Neural cell (in vitro differentiated cells): ENCODE results near the gene C13orf46. TPM values are rescaled to one million over a fixed set of nuclear protein-coding genes. Genes with fewer than 3 reads are reported as not detected.

Source experiments
- H2AFZ ChIP-seq: fragments of 200-600, 300-800 bp; sonication (generic), shearing (Covaris generic); 2 replicates; pipeline ENCODE4 v1.6.0; 2014; ENCODE audit warnings: low read depth, mild to moderate bottlenecking, antibody characterized with exemption, low read length, moderate library complexity
- H3F3A ChIP-seq: fragments of 200-600 bp; shearing (Covaris generic); 2 replicates; pipeline ENCODE4 v1.6.1; 2016; ENCODE audit warnings: mild to moderate bottlenecking, moderate library complexity, mixed read lengths, antibody characterized with exemption, low read length; ENCODE audit not compliant: insufficient read depth, poor library complexity, severe bottlenecking
- H3K27ac ChIP-seq: fragments of 200-600, 300-800 bp; sonication (generic), shearing (Covaris generic); 2 replicates; pipeline ENCODE4 v1.5.1; 2014; ENCODE audit warnings: mild to moderate bottlenecking, low read length, moderate library complexity
- H3K27me3 ChIP-seq: fragments of 300-800, 200-600 bp; sonication (generic), shearing (Covaris generic); 2 replicates; pipeline ENCODE4 v1.6.0; 2014; ENCODE audit warnings: mild to moderate bottlenecking, low read depth, low read length, moderate library complexity; ENCODE audit not compliant: insufficient read depth
- H3K36me3 ChIP-seq: fragments of 300-800, 200-600 bp; sonication (generic), shearing (Covaris generic); 2 replicates; pipeline ENCODE4 v1.5.1; 2014; ENCODE audit warnings: mild to moderate bottlenecking, antibody characterized with exemption, low read length, moderate library complexity; ENCODE audit not compliant: insufficient read depth
- H3K4me2 ChIP-seq: fragments of 300-800, 200-600 bp; sonication (generic), shearing (Covaris generic); 2 replicates; pipeline ENCODE4 v1.6.0; 2014; ENCODE audit warnings: mild to moderate bottlenecking, low read length
- H3K4me3 ChIP-seq: fragments of 300-800, 200-600 bp; sonication (generic), shearing (Covaris generic); 2 replicates; pipeline ENCODE4 v1.5.1; 2014; ENCODE audit warnings: mild to moderate bottlenecking, low read length, moderate library complexity
- H3K79me2 ChIP-seq: fragments of 200-600 bp; shearing (Covaris generic); replicated peaks from 2 replicates; pipeline ENCODE4 v1.6.0; 2014; ENCODE audit warnings: mild to moderate bottlenecking, low read length, moderate library complexity; ENCODE audit not compliant: insufficient read depth
- H3K9ac ChIP-seq: fragments of 300-800, 200-600 bp; sonication (generic), shearing (Covaris generic); 2 replicates; pipeline ENCODE4 v1.6.1; 2016; ENCODE audit warnings: mild to moderate bottlenecking, low read length, mixed read lengths
- H3K9me2 ChIP-seq: fragments of 200-600 bp; shearing (Covaris generic); 2 replicates; pipeline ENCODE4 v1.6.1; 2016; ENCODE audit warnings: mild to moderate bottlenecking, low read length, mixed read lengths; ENCODE audit not compliant: insufficient read depth
- H3K9me3 ChIP-seq: fragments of 200-600, 300-800 bp; sonication (generic), shearing (Covaris generic); 2 replicates; pipeline ENCODE4 v1.6.1; 2016; ENCODE audit warnings: mild to moderate bottlenecking, mixed run types, low read length, moderate library complexity, mixed read lengths
- H4K20me1 ChIP-seq: fragments of 200-600 bp; shearing (Covaris generic); 2 replicates; pipeline ENCODE4 v1.6.1; 2016; ENCODE audit warnings: mild to moderate bottlenecking, mixed run types; ENCODE audit not compliant: insufficient read depth
- EP300 ChIP-seq: fragments of 450-650 bp; conservative IDR thresholded peaks from 2 replicates; pipeline ENCODE4 v1.6.1; 2014; ENCODE audit warnings: antibody characterized with exemption, mild to moderate bottlenecking, moderate library complexity; ENCODE audit not compliant: poor library complexity, severe bottlenecking
- EZH2 ChIP-seq: fragments of 200-600, 300-800 bp; shearing (Covaris generic), sonication (generic); IDR thresholded peaks from 2 replicates; pipeline ENCODE4 v1.6.1; 2014; ENCODE audit warnings: antibody characterized with exemption, low read length, borderline replicate concordance, mild to moderate bottlenecking; ENCODE audit not compliant: insufficient read depth, poor library complexity, severe bottlenecking
- MXI1 ChIP-seq: fragments of 450-650 bp; conservative IDR thresholded peaks from 2 replicates; pipeline ENCODE4 v1.6.1; 2014; ENCODE audit warnings: antibody characterized with exemption, mild to moderate bottlenecking; ENCODE audit not compliant: poor library complexity, severe bottlenecking
- POLR2AphosphoS5 ChIP-seq: IDR thresholded peaks from 2 replicates; pipeline ENCODE4 v1.6.1; 2012
- RAD21 ChIP-seq: fragments of 450-650 bp; conservative IDR thresholded peaks from 2 replicates; pipeline ENCODE4 v1.6.1; 2014; ENCODE audit warnings: antibody characterized with exemption, mild to moderate bottlenecking, moderate library complexity
- SMC3 ChIP-seq: fragments of 450-650 bp; conservative IDR thresholded peaks from 2 replicates; pipeline ENCODE4 v1.6.1; 2014; ENCODE audit warnings: antibody characterized with exemption, mild to moderate bottlenecking, moderate library complexity; ENCODE audit not compliant: poor library complexity
- TAF1 ChIP-seq: IDR thresholded peaks from 2 replicates; pipeline ENCODE4 v1.6.1; 2012; ENCODE audit warnings: low read depth
- polyA plus RNA-seq: library from polyadenylated mRNA; depleted of rRNA; stranded (reverse); fragments of >200 nt; gene quantifications from 2 replicates; pipeline ENCODE4 v1.2.3, GENCODE V29; 2014
- TF ChIP-seq, protein P1 (sequence below): IDR thresholded peaks from 2 replicates; pipeline ENCODE4 v1.6.1; 2012; ENCODE audit warnings: borderline replicate concordance
- TF ChIP-seq, protein P2 (sequence below): fragments of 450-650 bp; IDR thresholded peaks from 2 replicates; pipeline ENCODE4 v1.5.1; 2014; ENCODE audit warnings: antibody characterized with exemption, mild to moderate bottlenecking, moderate library complexity; ENCODE audit not compliant: poor library complexity, severe bottlenecking

Gene C13orf46
- polyA plus RNA-seq, 1 donor from 2014 or later = not detected

- Histone ChIP-seq H3K27me3 (no peaks in the 10 kb centered on the region), H4K20me1 (no peaks in the 10 kb centered on the region), H3K36me3 (no peaks in the 10 kb centered on the region), H3K27ac (no peak overlapping the region), H3K4me3 (no peak overlapping the region), H3F3A (no peaks in the 10 kb centered on the region), H2AFZ (no peak overlapping the region), H3K9me2 (no peaks in the 10 kb centered on the region), H3K4me2 (no peak overlapping the region), H3K9me3 (no peaks in the 10 kb centered on the region), H3K79me2 (no peaks in the 10 kb centered on the region), H3K9ac (no peak overlapping the region)
- no peak for TF ChIP-seq RAD21
- TF ChIP-seq, protein P1, sequence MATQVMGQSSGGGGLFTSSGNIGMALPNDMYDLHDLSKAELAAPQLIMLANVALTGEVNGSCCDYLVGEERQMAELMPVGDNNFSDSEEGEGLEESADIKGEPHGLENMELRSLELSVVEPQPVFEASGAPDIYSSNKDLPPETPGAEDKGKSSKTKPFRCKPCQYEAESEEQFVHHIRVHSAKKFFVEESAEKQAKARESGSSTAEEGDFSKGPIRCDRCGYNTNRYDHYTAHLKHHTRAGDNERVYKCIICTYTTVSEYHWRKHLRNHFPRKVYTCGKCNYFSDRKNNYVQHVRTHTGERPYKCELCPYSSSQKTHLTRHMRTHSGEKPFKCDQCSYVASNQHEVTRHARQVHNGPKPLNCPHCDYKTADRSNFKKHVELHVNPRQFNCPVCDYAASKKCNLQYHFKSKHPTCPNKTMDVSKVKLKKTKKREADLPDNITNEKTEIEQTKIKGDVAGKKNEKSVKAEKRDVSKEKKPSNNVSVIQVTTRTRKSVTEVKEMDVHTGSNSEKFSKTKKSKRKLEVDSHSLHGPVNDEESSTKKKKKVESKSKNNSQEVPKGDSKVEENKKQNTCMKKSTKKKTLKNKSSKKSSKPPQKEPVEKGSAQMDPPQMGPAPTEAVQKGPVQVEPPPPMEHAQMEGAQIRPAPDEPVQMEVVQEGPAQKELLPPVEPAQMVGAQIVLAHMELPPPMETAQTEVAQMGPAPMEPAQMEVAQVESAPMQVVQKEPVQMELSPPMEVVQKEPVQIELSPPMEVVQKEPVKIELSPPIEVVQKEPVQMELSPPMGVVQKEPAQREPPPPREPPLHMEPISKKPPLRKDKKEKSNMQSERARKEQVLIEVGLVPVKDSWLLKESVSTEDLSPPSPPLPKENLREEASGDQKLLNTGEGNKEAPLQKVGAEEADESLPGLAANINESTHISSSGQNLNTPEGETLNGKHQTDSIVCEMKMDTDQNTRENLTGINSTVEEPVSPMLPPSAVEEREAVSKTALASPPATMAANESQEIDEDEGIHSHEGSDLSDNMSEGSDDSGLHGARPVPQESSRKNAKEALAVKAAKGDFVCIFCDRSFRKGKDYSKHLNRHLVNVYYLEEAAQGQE = no peak
- TF ChIP-seq SMC3 = no peak
- TF ChIP-seq EP300 = no peak
- TF ChIP-seq POLR2AphosphoS5 = no peak
- no peak for TF ChIP-seq TAF1
- no peak for TF ChIP-seq EZH2
- TF ChIP-seq MXI1 = no peak
- TF ChIP-seq, protein P2, sequence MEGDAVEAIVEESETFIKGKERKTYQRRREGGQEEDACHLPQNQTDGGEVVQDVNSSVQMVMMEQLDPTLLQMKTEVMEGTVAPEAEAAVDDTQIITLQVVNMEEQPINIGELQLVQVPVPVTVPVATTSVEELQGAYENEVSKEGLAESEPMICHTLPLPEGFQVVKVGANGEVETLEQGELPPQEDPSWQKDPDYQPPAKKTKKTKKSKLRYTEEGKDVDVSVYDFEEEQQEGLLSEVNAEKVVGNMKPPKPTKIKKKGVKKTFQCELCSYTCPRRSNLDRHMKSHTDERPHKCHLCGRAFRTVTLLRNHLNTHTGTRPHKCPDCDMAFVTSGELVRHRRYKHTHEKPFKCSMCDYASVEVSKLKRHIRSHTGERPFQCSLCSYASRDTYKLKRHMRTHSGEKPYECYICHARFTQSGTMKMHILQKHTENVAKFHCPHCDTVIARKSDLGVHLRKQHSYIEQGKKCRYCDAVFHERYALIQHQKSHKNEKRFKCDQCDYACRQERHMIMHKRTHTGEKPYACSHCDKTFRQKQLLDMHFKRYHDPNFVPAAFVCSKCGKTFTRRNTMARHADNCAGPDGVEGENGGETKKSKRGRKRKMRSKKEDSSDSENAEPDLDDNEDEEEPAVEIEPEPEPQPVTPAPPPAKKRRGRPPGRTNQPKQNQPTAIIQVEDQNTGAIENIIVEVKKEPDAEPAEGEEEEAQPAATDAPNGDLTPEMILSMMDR = no peak
These were observed 3.8 kb downstream of the C13orf46 start for GRCh38 chr13:113969973-113970611.

DNA sequence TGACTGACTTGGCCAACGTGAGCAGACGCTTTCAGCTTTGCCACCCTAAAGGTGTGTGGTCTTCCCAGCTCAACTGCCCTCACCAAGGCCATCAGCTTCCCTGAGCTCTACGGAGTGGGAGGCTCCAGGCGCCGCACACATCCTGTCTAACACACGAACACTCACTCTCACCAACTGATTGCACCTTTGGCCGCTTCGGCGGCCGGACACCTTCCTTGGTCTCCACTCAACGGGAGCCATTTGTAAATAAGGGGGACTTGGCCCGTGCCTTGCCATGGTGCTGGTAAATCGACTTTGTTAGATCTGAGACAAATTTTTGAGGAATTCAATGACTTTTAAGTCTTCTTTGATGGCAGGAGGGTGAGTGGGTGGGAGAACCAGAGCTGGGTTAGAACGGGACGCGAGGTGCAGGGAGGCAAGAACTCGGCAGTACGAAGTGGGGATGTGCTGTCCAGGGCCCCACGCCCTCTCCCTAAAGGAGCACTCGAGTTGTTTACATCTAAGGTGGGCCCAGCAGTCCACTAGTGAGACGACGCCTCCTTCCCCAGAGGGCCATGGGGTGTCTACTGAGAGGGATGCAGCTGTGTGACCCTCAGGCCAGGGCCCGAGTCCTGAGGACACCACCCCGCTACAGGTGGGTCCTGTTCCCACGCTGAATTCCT, 4.4 kb downstream of the C13orf46 start:
- no peaks in the 10 kb centered on the region for H3K9me3 ChIP-seq
- H3K27ac ChIP-seq = no peak overlapping the region
- no peaks in the 10 kb centered on the region for H3K79me2 ChIP-seq
- no peaks in the 10 kb centered on the region for H3F3A ChIP-seq
- H3K36me3 ChIP-seq = no peaks in the 10 kb centered on the region
- no peak overlapping the region for H2AFZ ChIP-seq
- TF ChIP-seq EZH2 (no peak), SMC3 (no peak), MXI1 (no peak), EP300 (no peak), TAF1 (no peak), POLR2AphosphoS5 (no peak), RAD21 (no peak)
- TF ChIP-seq, protein P1 = no peak
- TF ChIP-seq, protein P2 = no peak
- H4K20me1 ChIP-seq = no peaks in the 10 kb centered on the region
- H3K27me3 ChIP-seq = no peaks in the 10 kb centered on the region
- no peak overlapping the region for H3K9ac ChIP-seq
- no peak overlapping the region for H3K4me3 ChIP-seq
- no peak overlapping the region for H3K4me2 ChIP-seq
- H3K9me2 ChIP-seq = no peaks in the 10 kb centered on the region
